ENCODE measurements around the gene KCNK13.

Gene KCNK13

DNA sequence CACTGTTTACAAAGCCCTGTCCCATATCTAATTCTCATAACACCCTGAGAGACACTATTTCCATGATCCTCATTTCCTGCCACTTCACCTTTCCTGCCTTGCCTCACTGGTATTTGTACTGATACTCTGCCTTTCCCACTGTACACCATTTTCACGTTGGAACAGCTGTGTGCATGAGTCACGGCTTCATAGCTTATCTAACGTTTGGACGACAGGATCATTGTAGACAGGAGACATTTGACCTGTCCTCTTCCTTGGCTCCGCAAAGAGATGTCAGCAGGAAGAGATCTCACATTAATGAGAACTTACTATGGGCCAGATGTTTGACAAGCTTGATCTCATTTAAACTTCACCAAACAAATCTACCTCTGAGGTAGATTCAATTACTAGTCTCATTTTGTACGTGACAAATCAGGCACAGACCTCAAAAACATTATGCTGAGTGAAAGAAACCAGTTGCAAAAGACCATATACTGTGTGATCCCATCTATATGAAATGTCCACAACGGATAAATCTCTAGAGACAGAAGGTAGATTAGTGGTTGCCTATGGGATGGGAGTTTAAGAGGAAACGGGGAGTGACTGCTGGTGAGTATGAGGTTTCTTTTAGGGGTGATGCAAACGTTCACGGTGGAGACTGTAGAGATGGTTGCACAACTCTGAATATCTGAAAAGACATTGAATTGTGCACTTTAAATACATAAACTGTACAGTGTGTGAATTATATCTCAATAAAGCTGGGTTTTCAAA, 71.2 kb downstream of the KCNK13 start:
- no peak for DNase-seq (ENCODE audit: low read depth in 2 of 2)

DNA sequence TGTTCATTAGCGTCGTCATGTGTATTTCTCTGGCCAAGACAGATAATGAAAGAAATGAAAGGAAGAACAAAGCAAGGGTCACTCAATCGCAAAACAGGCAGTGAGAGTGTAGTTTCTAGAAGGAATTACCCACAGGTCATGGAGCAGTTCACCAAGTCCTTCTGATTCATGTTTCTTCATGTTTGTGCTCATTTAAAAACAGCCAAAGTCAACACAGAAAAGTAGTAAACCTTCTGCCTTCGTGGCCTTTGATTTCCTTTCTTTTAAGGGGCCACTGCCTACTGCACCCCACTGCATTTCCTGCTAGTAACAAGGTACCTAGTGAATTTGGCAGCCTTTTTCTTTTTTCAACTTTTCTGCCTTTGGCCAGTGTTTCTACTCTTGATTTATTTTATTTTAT, 75.1 kb downstream of the KCNK13 start:
- no peak for DNase-seq (ENCODE audit: low read depth in 2 of 2)

GRCh38 chr14:90137807-90138206, 76.0 kb downstream of the KCNK13 start:
- DNase-seq (ENCODE audit: low read depth in 2 of 2) = no peak

DNA sequence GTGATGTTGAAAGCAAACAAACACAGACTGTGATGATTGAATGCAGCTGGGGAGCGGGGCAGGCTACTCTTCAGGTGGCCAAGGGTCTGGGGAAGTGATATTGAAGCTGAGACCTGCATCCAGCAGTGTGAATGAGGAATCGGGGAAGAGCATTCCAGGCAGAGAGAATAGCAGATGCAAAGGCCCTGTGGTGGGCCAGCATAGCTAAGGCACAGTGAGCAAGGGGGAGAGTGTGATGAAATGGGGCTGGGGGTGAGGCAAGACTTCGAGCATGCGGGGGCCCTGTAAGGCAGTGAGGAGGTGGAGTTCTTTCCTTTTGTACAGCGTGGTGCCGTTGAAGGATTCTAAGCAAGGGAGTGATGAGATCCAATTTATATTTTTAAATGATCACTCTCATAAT, 77.4 kb downstream of the KCNK13 start:
- DNase-seq (ENCODE audit: low read depth in 2 of 2) = no peak

DNA sequence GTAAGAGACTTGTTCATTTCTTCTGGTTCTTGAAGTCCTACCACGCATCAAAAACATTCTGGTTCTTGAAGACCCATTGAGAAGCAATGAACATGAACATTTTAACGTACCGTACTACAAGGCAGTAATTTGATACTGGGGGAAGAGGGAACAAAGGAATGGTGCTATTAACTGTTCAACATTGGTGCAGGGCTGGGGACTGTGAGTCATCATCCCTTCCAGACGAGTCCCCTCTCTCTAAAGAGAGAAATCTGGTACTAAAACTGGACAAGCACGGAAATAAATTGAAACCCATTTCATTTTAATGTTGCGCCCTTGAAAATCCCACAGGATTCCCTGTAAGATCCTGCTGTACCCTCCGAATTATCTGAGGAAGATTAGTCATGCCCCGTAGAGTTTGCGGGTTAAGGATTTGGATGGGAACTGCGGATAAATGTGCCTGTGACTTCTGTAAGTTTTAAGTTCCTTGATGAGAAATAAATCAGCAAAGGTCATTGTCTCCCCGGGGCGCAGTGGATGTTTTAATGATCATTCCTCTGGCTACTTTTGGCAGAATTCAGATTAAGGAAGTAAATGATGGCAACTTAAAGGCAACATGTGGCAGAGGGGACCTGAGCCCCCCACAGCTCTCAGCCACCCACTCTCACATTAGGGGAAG, 78.6 kb downstream of the KCNK13 start:
- no peak for DNase-seq (ENCODE audit: low read depth in 2 of 2)

- no peak for DNase-seq (ENCODE audit: low read depth in 2 of 2)
Measured at GRCh38 chr14:90140956-90141316, 79.1 kb downstream of the KCNK13 start.

DNA sequence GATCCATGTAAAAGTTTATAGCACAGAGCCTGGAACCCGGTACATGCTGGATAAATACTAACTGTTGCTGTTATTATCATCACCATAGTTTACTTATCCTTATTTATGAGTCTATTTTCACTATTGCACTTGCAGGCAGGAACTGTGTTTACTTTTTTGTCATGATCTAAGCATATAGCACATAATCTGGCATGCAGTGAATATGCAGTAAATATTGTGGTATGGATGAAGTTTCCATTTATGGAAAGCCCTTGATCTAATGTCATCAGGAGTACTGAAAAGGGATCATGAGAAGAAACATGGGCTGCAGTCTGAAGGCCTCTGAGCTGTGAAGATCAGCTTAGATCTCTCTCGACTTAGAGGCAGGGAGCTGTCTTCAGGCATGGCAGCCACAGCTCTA, 91.6 kb downstream of the KCNK13 start:
- DNase-seq (ENCODE audit: low read depth in 2 of 2) = no peak

GRCh38 chr14:90154110-90154509, 92.3 kb downstream of the KCNK13 start:
- no peak for DNase-seq (ENCODE audit: low read depth in 2 of 2)

DNA sequence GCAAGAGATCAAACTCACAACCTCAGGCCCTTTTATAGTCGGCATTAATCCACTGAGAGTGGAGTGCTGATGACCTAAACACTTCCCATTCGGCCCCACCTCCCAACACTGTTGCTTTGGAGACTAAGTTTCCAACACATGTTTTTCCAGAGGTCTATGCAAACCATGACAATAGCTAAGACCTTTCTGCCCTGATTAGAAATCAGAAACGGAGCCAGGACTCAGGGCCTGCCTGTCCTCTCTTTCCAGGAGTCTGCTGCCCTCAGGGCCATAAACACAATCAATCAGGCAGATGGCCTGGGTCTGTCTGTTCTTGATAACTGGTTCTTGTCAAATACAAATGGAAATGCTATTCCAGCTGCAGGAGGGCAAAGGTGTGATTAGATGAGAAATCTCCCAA, 97.4 kb downstream of the KCNK13 start:
- DNase-seq (ENCODE audit: low read depth in 2 of 2) = no peak

GRCh38 chr14:90159688-90160087, 97.9 kb downstream of the KCNK13 start:
- no peak for DNase-seq (ENCODE audit: low read depth in 2 of 2)

GRCh38 chr14:90161129-90161528, 99.3 kb downstream of the KCNK13 start:
- no peak for DNase-seq (ENCODE audit: low read depth in 2 of 2)

DNA sequence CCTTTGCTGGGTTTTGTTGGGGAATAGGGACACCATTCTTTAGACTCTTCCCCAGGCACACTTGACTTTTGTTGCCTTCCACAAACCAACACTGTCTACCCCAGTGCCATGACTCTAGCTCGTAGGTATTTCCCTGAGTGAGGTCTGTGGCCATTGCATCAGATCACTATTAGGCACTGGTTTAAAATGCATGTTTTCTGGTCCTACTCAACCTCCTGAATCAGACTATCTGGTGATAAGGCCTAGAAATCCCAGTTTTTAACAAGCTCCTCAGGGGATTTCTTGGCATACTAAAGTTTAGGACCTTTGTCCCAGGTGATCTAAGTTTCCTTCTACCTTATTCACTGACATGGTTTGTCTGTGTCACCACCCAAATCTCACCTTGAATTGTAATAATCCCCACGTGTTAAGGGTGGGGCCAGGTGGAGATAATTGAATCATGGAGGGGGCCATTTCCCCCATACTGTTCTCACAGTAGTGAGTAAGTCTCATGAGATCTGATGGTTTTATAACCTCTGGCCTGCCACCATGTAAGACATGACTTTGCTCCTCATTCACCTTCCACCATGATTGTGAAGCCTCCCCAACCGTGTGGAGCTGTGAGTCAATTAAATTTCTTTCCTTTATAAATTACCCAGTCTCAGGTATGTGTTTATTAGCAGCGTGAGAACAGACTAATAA, 106.8 kb downstream of the KCNK13 start:
- DNase-seq (ENCODE audit: low read depth in 2 of 2) = no peak

DNA sequence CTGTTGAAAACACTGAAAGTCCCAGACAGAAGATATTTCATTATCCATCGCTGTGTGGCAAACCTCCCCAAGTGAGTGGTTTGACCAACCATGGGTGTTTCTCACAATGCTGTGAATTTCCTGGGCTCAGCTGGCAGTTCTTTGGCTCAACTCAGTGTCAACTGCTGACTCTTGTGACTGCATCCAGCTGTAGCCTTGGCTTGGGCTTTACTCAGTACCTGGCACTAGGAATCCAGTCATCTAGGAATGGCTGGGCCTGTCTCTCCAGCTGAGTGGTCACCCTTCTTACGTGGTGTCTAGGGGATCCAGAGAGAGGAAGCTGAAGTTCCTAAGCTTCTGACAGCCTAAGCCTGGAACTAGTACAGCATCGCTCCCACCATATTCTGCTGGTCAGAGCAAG, 113.8 kb downstream of the KCNK13 start:
- DNase-seq (ENCODE audit: low read depth in 2 of 2) = no peak

DNA sequence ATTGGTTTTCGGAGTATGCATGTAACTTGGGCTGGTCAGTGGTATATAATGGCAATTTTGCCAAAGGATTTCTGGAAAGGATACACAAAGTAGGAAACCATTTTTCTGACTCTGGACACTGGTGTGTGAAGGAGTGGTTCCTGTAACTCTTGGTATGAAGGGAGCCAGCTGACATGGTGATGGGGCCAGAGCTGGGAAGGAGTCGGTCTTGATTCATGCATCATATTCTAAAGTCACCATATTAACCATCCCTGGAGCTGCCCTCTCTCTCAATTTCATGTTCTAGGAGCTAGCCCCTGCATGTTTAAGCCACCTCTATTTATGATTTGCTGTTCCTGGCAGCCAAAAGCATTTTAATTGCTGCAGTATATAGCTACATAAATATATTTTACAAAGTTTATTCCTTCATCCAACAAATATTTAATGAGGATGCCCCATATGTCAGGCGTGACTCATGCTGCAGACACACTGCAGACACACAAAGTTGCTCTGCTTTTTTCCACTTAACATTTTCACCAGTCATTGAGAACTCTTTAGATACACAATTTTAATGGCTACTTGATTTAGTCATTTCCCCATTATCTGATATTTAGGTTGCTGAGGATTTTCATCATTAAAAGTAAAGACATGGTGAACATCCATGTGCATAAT, 115.9 kb downstream of the KCNK13 start:
- no peak for DNase-seq (ENCODE audit: low read depth in 2 of 2)

GRCh38 chr14:90179357-90179756, 117.6 kb downstream of the KCNK13 start:
- DNase-seq (ENCODE audit: low read depth in 2 of 2) = no peak

DNA sequence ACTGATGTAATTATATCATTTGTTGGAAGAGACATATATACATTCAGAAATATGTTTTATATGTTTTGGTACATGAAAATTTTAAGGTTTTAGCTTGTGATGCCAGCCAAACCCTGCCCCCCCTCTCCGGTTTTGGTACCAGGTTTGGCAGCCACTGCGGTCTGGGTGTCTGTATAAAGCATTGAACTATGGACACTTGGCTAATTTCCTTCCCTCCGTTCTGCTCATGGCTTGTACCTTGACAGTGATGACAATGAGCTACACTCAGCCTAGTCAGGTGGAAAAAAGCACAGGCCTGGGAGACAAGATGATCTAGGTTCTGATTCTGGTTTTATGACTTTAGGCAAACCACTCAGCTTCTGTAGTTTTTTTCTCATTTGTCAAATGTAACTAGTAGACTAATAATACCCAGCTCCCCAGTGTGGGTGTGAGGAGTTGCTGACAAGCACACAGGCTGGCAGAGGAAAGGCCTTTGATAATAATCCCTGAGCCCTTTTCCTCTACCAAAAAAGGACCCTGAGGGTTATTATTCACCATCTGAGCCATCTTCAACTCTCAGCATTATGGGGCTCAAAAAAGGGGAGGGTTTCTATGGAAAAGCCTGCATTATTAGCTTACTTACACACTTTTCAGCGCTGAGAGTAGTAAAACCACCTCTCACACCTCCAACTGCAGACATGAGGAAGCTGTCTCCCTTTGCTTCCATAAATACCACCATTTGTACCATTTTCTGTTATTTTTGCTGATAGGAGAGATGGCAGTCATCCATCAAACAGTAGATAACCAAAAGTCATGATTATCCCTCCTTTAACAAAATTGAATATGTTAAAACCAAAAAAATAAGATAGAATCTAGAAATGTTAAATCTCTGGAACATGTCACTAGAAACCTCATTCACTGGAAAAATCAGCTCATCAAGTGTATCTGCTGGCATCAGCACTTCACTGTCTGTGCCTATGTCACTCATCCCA, 118.3 kb downstream of the KCNK13 start:
- no peak for DNase-seq (ENCODE audit: low read depth in 2 of 2)

DNA sequence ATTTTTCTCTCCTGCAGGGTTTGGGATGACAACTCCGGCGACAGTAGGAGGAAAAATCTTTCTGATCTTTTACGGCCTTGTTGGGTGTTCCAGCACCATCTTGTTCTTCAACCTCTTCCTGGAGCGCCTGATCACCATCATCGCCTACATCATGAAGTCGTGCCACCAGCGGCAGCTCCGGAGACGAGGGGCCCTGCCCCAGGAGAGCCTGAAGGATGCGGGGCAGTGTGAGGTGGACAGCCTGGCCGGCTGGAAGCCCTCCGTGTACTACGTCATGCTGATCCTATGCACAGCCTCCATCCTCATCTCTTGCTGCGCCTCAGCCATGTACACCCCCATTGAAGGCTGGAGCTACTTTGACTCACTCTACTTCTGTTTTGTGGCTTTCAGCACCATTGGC, 122.3 kb downstream of the KCNK13 start:
- DNase-seq (ENCODE audit: low read depth in 2 of 2) = no peak

DNA sequence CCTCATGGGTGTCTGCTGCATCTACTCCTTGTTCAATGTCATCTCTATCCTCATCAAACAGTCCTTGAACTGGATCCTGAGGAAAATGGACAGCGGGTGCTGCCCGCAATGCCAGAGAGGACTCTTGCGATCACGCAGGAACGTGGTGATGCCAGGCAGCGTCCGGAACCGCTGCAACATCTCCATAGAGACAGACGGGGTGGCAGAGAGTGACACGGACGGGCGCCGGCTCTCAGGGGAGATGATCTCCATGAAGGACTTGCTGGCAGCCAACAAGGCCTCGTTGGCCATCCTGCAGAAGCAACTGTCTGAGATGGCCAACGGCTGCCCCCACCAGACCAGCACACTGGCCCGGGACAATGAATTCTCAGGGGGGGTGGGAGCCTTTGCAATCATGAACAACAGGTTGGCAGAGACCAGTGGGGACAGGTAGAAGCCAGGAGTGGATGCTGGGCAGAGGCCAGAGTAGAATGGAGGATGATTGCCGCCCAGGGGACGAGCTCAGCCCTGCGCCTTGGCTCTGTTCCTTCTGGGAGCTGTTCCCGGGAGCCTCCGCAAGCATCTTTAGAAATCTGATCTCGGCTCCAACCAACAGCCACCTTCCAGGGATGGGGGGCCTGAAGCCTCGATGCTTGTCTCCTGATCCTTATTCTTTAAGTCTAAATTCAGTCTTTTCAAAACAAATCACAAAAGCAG, 122.9 kb downstream of the KCNK13 start:
- no peak for DNase-seq (ENCODE audit: low read depth in 2 of 2)

GRCh38 chr14:90188588-90188987, 126.8 kb downstream of the KCNK13 start:
- no peak for DNase-seq (ENCODE audit: low read depth in 2 of 2)

DNA sequence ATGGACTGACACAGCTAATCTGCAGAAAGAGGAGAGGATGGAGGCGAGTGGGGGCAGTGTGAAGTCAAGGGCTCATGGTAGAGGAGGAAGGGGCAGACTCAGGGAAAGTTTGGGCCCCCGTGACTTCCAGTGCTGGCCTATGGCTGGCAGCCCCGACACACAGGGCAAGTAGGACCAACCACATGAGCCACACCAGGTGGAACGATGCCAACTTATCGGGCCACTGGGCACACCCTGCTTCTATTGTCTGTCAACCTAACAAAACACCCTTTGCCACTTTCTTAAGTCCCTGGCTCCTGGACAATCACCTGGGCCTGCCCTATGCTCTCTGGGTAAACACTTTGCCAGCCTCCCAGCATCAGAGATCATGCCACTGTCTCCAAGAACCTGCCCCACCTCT, 129.4 kb downstream of the KCNK13 start:
- no peak for DNase-seq (ENCODE audit: low read depth in 2 of 2)

GRCh38 chr14:90191585-90191984, 129.8 kb downstream of the KCNK13 start:
- DNase-seq (ENCODE audit: low read depth in 2 of 2) = no peak
